HEK293 (cell line): ENCODE results near the gene ENOX2.

ENCODE experiments used
- FEZF1 ChIP-seq: fragments of 450-650 bp; formaldehyde crosslinking; IDR thresholded peaks from 2 replicates; pipeline ENCODE4 v1.5.1; 2016; ENCODE audit warnings: missing biosample characterization, missing genetic modification characterization
- HOXC10 ChIP-seq: sonication (generic); formaldehyde crosslinking; IDR thresholded peaks from 2 replicates; pipeline ENCODE4 v1.8.1; 2023; ENCODE audit warnings: mild to moderate bottlenecking, missing genetic modification reagents
- KLF8 ChIP-seq: fragments of 450-650 bp; formaldehyde crosslinking; IDR thresholded peaks from 2 replicates; pipeline ENCODE4 v1.5.1; 2016; ENCODE audit warnings: missing biosample characterization, missing genetic modification characterization
- MZF1 ChIP-seq: fragments of 450-650 bp; formaldehyde crosslinking; IDR thresholded peaks from 2 replicates; pipeline ENCODE4 v1.5.1; 2017; ENCODE audit warnings: missing biosample characterization, missing genetic modification characterization, borderline replicate concordance
- REPIN1 ChIP-seq: fragments of 450-650 bp; formaldehyde crosslinking; IDR thresholded peaks from 2 replicates; pipeline ENCODE4 v1.5.1; 2017; ENCODE audit warnings: missing biosample characterization, missing genetic modification characterization, low read depth
- SALL2 ChIP-seq: fragments of 450-650 bp; formaldehyde crosslinking; IDR thresholded peaks from 2 replicates; pipeline ENCODE4 v1.5.0; 2017; ENCODE audit warnings: missing biosample characterization, mild to moderate bottlenecking, missing genetic modification characterization, borderline replicate concordance
- SCRT2 ChIP-seq: fragments of 450-650 bp; formaldehyde crosslinking; IDR thresholded peaks from 2 replicates; pipeline ENCODE4 v1.5.1; 2016; ENCODE audit warnings: missing biosample characterization, missing genetic modification characterization
- SETDB1 ChIP-seq: IDR thresholded peaks from one replicate; pipeline ENCODE4 v1.6.1; 2017; ENCODE audit warnings: mild to moderate bottlenecking, low read length, moderate library complexity, mixed read lengths; ENCODE audit not compliant: insufficient read length
- SP2 ChIP-seq: fragments of 450-650 bp; formaldehyde crosslinking; IDR thresholded peaks from 2 replicates; pipeline ENCODE4 v1.5.1; 2016; ENCODE audit warnings: missing biosample characterization, missing genetic modification characterization
- YY2 ChIP-seq: fragments of 450-650 bp; formaldehyde crosslinking; IDR thresholded peaks from 2 replicates; pipeline ENCODE4 v1.5.1; 2016; ENCODE audit warnings: missing biosample characterization, missing genetic modification characterization
- ZFP3 ChIP-seq: fragments of 450-650 bp; formaldehyde crosslinking; IDR thresholded peaks from 2 replicates; pipeline ENCODE4 v1.5.1; 2016; ENCODE audit warnings: low read depth, missing biosample characterization, missing genetic modification characterization
- ZNF10 ChIP-seq: fragments of 450-650 bp; formaldehyde crosslinking; IDR thresholded peaks from 2 replicates; pipeline ENCODE4 v1.5.1; 2017; ENCODE audit warnings: missing biosample characterization, missing genetic modification characterization
- ZNF114 ChIP-seq: fragments of 450-650 bp; formaldehyde crosslinking; IDR thresholded peaks from 2 replicates; pipeline ENCODE4 v1.5.0; 2017; ENCODE audit warnings: missing biosample characterization, missing genetic modification characterization
- ZNF121 ChIP-seq: fragments of 450-650 bp; formaldehyde crosslinking; IDR thresholded peaks from 2 replicates; pipeline ENCODE4 v1.5.1; 2016; ENCODE audit warnings: missing biosample characterization, missing genetic modification characterization
- ZNF146 ChIP-seq: fragments of 450-650 bp; formaldehyde crosslinking; IDR thresholded peaks from 2 replicates; pipeline ENCODE4 v1.5.1; 2016; ENCODE audit warnings: missing biosample characterization, missing genetic modification characterization
- ZNF16 ChIP-seq: fragments of 450-650 bp; formaldehyde crosslinking; IDR thresholded peaks from 2 replicates; pipeline ENCODE4 v1.5.1; 2016; ENCODE audit warnings: low read depth, missing biosample characterization, missing genetic modification characterization
- ZNF221 ChIP-seq: fragments of 450-650 bp; formaldehyde crosslinking; IDR thresholded peaks from 2 replicates; pipeline ENCODE4 v1.5.1; 2017; ENCODE audit warnings: missing biosample characterization, missing genetic modification characterization, borderline replicate concordance
- ZNF223 ChIP-seq: fragments of 450-650 bp; formaldehyde crosslinking; IDR thresholded peaks from 2 replicates; pipeline ENCODE4 v1.5.1; 2016; ENCODE audit warnings: missing biosample characterization, missing genetic modification characterization
- ZNF302 ChIP-seq: fragments of 450-650 bp; formaldehyde crosslinking; IDR thresholded peaks from 2 replicates; pipeline ENCODE4 v1.5.1; 2016; ENCODE audit warnings: missing biosample characterization, missing genetic modification characterization, low read depth
- ZNF404 ChIP-seq: fragments of 450-650 bp; formaldehyde crosslinking; IDR thresholded peaks from 2 replicates; pipeline ENCODE4 v1.5.1; 2017; ENCODE audit warnings: missing biosample characterization, missing genetic modification characterization
- ZNF416 ChIP-seq: fragments of 450-650 bp; formaldehyde crosslinking; IDR thresholded peaks from 2 replicates; pipeline ENCODE4 v1.5.1; 2016; ENCODE audit warnings: missing biosample characterization, missing genetic modification characterization
- ZNF426 ChIP-seq: fragments of 450-650 bp; formaldehyde crosslinking; IDR thresholded peaks from 2 replicates; pipeline ENCODE4 v1.5.1; 2017; ENCODE audit warnings: missing biosample characterization, missing genetic modification characterization, mild to moderate bottlenecking, inconsistent platforms, moderate library complexity
- ZNF433 ChIP-seq: fragments of 450-650 bp; formaldehyde crosslinking; IDR thresholded peaks from 2 replicates; pipeline ENCODE4 v1.5.1; 2016; ENCODE audit warnings: missing biosample characterization, missing genetic modification characterization, low read depth
- ZNF548 ChIP-seq: fragments of 450-650 bp; formaldehyde crosslinking; IDR thresholded peaks from 2 replicates; pipeline ENCODE4 v1.5.1; 2016; ENCODE audit warnings: missing biosample characterization, missing genetic modification characterization
- ZNF600 ChIP-seq: fragments of 450-650 bp; formaldehyde crosslinking; IDR thresholded peaks from 2 replicates; pipeline ENCODE4 v1.5.1; 2016; ENCODE audit warnings: missing biosample characterization, missing genetic modification characterization
- ZNF623 ChIP-seq: fragments of 450-650 bp; formaldehyde crosslinking; IDR thresholded peaks from 2 replicates; pipeline ENCODE4 v1.5.1; 2016; ENCODE audit warnings: missing biosample characterization, missing genetic modification characterization
- TF ChIP-seq, protein P1 (sequence below): fragments of 450-650 bp; formaldehyde crosslinking; IDR thresholded peaks from 2 replicates; pipeline ENCODE4 v1.5.1; 2016; ENCODE audit warnings: missing biosample characterization, missing genetic modification characterization
- TF ChIP-seq, protein P2 (sequence below): fragments of 450-650 bp; formaldehyde crosslinking; IDR thresholded peaks from 2 replicates; pipeline ENCODE4 v1.5.1; 2016; ENCODE audit warnings: missing biosample characterization, missing genetic modification characterization
- TF ChIP-seq, protein P3 (sequence below): fragments of 450-650 bp; formaldehyde crosslinking; IDR thresholded peaks from 2 replicates; pipeline ENCODE4 v1.5.1; 2017; ENCODE audit warnings: missing biosample characterization, missing genetic modification characterization
- TF ChIP-seq, protein P4 (sequence below): fragments of 450-650 bp; formaldehyde crosslinking; IDR thresholded peaks from 2 replicates; pipeline ENCODE4 v1.5.1; 2016; ENCODE audit warnings: missing biosample characterization, missing genetic modification characterization
- TF ChIP-seq, protein P5 (sequence below): fragments of 450-650 bp; formaldehyde crosslinking; IDR thresholded peaks from 2 replicates; pipeline ENCODE4 v1.5.1; 2016; ENCODE audit warnings: missing biosample characterization, missing genetic modification characterization

Gene ENOX2

GRCh38 chrX:130902783-130903613 is at the start of gene ENOX2 (continued):
- no peak for TF ChIP-seq MZF1 (tag by site-specific recombination)
- no peak for TF ChIP-seq SETDB1
- TF ChIP-seq, protein P1, sequence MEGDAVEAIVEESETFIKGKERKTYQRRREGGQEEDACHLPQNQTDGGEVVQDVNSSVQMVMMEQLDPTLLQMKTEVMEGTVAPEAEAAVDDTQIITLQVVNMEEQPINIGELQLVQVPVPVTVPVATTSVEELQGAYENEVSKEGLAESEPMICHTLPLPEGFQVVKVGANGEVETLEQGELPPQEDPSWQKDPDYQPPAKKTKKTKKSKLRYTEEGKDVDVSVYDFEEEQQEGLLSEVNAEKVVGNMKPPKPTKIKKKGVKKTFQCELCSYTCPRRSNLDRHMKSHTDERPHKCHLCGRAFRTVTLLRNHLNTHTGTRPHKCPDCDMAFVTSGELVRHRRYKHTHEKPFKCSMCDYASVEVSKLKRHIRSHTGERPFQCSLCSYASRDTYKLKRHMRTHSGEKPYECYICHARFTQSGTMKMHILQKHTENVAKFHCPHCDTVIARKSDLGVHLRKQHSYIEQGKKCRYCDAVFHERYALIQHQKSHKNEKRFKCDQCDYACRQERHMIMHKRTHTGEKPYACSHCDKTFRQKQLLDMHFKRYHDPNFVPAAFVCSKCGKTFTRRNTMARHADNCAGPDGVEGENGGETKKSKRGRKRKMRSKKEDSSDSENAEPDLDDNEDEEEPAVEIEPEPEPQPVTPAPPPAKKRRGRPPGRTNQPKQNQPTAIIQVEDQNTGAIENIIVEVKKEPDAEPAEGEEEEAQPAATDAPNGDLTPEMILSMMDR (tag by site-specific recombination), result peak; percentile 34; the same call in 1 of the 2 replicates
- no peak for TF ChIP-seq REPIN1 (tag by site-specific recombination)
- no peak for TF ChIP-seq ZNF623 (tag by site-specific recombination)
- TF ChIP-seq ZFP3 (tag by site-specific recombination), result no peak
- TF ChIP-seq HOXC10, result no peak
- TF ChIP-seq ZNF404 (tag by site-specific recombination), result no peak
- TF ChIP-seq, protein P2, sequence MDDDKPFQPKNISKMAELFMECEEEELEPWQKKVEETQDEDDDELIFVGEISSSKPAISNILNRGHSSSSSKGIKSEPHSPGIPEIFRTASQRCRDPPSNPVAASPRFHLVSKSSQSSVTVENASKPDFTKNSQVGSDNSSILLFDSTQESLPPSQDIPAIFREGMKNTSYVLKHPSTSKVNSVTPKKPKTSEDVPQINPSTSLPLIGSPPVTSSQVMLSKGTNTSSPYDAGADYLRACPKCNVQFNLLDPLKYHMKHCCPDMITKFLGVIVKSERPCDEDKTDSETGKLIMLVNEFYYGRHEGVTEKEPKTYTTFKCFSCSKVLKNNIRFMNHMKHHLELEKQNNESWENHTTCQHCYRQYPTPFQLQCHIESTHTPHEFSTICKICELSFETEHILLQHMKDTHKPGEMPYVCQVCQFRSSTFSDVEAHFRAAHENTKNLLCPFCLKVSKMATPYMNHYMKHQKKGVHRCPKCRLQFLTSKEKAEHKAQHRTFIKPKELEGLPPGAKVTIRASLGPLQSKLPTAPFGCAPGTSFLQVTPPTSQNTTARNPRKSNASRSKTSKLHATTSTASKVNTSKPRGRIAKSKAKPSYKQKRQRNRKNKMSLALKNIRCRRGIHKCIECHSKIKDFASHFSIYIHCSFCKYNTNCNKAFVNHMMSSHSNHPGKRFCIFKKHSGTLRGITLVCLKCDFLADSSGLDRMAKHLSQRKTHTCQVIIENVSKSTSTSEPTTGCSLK (tag by site-specific recombination), result no peak
- 0 out of 2 replicates have a peak, but pooled peaks have one; percentile 62 for TF ChIP-seq ZNF600 (tag by site-specific recombination)
- TF ChIP-seq ZNF302 (tag by site-specific recombination), result no peak
- no peak for TF ChIP-seq YY2 (tag by site-specific recombination)
- no peak for TF ChIP-seq ZNF114 (tag by site-specific recombination)
- peak; percentile 93; the same call in 1 of the 2 replicates for TF ChIP-seq KLF8 (tag by site-specific recombination)
- no peak for TF ChIP-seq ZNF433 (tag by site-specific recombination)
- TF ChIP-seq ZNF16 (tag by site-specific recombination), result no peak
- no peak for TF ChIP-seq SALL2 (tag by site-specific recombination)
- TF ChIP-seq ZNF221 (tag by site-specific recombination), result no peak
- TF ChIP-seq ZNF548 (tag by site-specific recombination), result no peak
- TF ChIP-seq ZNF416 (tag by site-specific recombination), result no peak
- TF ChIP-seq, protein P3, sequence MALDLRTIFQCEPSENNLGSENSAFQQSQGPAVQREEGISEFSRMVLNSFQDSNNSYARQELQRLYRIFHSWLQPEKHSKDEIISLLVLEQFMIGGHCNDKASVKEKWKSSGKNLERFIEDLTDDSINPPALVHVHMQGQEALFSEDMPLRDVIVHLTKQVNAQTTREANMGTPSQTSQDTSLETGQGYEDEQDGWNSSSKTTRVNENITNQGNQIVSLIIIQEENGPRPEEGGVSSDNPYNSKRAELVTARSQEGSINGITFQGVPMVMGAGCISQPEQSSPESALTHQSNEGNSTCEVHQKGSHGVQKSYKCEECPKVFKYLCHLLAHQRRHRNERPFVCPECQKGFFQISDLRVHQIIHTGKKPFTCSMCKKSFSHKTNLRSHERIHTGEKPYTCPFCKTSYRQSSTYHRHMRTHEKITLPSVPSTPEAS, result no peak
- TF ChIP-seq, protein P4, sequence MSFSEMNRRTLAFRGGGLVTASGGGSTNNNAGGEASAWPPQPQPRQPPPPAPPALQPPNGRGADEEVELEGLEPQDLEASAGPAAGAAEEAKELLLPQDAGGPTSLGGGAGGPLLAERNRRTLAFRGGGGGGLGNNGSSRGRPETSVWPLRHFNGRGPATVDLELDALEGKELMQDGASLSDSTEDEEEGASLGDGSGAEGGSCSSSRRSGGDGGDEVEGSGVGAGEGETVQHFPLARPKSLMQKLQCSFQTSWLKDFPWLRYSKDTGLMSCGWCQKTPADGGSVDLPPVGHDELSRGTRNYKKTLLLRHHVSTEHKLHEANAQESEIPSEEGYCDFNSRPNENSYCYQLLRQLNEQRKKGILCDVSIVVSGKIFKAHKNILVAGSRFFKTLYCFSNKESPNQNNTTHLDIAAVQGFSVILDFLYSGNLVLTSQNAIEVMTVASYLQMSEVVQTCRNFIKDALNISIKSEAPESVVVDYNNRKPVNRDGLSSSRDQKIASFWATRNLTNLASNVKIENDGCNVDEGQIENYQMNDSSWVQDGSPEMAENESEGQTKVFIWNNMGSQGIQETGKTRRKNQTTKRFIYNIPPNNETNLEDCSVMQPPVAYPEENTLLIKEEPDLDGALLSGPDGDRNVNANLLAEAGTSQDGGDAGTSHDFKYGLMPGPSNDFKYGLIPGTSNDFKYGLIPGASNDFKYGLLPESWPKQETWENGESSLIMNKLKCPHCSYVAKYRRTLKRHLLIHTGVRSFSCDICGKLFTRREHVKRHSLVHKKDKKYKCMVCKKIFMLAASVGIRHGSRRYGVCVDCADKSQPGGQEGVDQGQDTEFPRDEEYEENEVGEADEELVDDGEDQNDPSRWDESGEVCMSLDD (tag by site-specific recombination), result peak; percentile 61; the same call in 1 of the 2 replicates
- peak; percentile 62 for TF ChIP-seq FEZF1 (tag by site-specific recombination)
- TF ChIP-seq, protein P5, sequence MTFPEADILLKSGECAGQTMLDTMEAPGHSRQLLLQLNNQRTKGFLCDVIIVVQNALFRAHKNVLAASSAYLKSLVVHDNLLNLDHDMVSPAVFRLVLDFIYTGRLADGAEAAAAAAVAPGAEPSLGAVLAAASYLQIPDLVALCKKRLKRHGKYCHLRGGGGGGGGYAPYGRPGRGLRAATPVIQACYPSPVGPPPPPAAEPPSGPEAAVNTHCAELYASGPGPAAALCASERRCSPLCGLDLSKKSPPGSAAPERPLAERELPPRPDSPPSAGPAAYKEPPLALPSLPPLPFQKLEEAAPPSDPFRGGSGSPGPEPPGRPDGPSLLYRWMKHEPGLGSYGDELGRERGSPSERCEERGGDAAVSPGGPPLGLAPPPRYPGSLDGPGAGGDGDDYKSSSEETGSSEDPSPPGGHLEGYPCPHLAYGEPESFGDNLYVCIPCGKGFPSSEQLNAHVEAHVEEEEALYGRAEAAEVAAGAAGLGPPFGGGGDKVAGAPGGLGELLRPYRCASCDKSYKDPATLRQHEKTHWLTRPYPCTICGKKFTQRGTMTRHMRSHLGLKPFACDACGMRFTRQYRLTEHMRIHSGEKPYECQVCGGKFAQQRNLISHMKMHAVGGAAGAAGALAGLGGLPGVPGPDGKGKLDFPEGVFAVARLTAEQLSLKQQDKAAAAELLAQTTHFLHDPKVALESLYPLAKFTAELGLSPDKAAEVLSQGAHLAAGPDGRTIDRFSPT (tag by site-specific recombination), result peak; percentile 89
- TF ChIP-seq ZNF223 (tag by site-specific recombination), result no peak
- TF ChIP-seq SP2 (tag by site-specific recombination), result peak; percentile 84
- TF ChIP-seq ZNF10 (tag by site-specific recombination), result no peak
- no peak for TF ChIP-seq ZNF426
- no peak for TF ChIP-seq SCRT2 (tag by site-specific recombination)
- no peak for TF ChIP-seq ZNF146 (tag by site-specific recombination)
- TF ChIP-seq ZNF121 (tag by site-specific recombination), result no peak
